K562 (cell line): ENCODE measurements around the gene ADARB2.

Experiments
- EZH2 ChIP-seq: IDR thresholded peaks from 2 replicates; pipeline ENCODE4 v1.6.1; 2012; ENCODE audit warnings: low read depth, mild to moderate bottlenecking, inconsistent platforms, low read length, borderline replicate concordance
- SREBF2 ChIP-seq: sonication (generic); formaldehyde crosslinking; IDR thresholded peaks from 2 replicates; pipeline ENCODE4 v1.4.0; 2020; ENCODE audit warnings: mild to moderate bottlenecking, missing genetic modification reagents
- STAG1 ChIP-seq: sonication (generic); formaldehyde crosslinking; IDR thresholded peaks from 2 replicates; pipeline ENCODE4 v1.5.0; 2020; ENCODE audit warnings: missing genetic modification reagents, borderline replicate concordance
- TOE1 ChIP-seq, 2 experiments: fragments of 450-650 bp in 1 of 2; sonication (generic) in 1 of 2; formaldehyde crosslinking in 1 of 2; IDR thresholded peaks; 2 replicates each; pipeline versions ENCODE4 v1.7.1 to v1.8.0; 2016 to 2022; ENCODE audit warnings: borderline replicate concordance in 2 of 2, mild to moderate bottlenecking in 2 of 2, antibody characterized with exemption in 1 of 2, inconsistent platforms in 1 of 2, low read depth in 1 of 2, missing genetic modification reagents in 1 of 2, moderate library complexity in 1 of 2
- ZNF140 ChIP-seq: fragments of 250-450 bp; sonication (Bioruptor Pico); IDR thresholded peaks from 2 replicates; pipeline ENCODE4 v1.8.0; 2021; ENCODE audit warnings: moderate library complexity, mild to moderate bottlenecking, inconsistent platforms
- TF ChIP-seq, protein P1 (sequence below), 3 experiments: IDR thresholded peaks in 2 of 3; conservative IDR thresholded peaks in 1 of 3; 2 replicates each; pipeline ENCODE4 v1.5.1; 2011 to 2012; ENCODE audit warnings: low read length in 3 of 3, mild to moderate bottlenecking in 3 of 3, control low read depth in 2 of 3, improper control_type of control experiment in 1 of 3, inconsistent platforms in 1 of 3, low read depth in 1 of 3, mixed read lengths in 1 of 3, moderate library complexity in 1 of 3; ENCODE audit not compliant: insufficient read depth in 2 of 3
- TF ChIP-seq, protein P2 (sequence below): fragments of 250-450 bp; sonication (Bioruptor Pico); IDR thresholded peaks from 2 replicates; pipeline ENCODE4 v1.6.1; 2021; ENCODE audit warnings: mild to moderate bottlenecking

DNA sequence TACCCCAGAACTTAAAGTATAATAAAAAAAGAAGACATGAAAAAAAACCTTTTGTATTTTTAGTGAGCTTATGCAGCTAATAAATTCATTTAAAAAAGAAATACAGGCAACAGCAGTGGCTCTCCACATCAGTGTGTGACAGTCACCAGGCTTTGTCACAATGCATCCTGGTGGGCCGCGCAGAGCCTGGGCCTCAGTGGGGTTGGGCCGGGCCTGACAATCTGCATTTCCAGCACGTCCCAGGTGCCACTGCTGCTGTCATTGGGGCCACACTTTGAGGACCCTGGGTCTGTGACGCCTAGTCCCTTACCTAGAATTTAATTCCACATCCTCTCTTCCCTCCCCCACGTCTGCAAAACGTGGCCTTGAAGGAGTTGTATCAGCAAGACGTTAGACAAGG, 284.5 kb downstream of the ADARB2 start:
- no peak for TF ChIP-seq EZH2
- TF ChIP-seq, protein P1, sequence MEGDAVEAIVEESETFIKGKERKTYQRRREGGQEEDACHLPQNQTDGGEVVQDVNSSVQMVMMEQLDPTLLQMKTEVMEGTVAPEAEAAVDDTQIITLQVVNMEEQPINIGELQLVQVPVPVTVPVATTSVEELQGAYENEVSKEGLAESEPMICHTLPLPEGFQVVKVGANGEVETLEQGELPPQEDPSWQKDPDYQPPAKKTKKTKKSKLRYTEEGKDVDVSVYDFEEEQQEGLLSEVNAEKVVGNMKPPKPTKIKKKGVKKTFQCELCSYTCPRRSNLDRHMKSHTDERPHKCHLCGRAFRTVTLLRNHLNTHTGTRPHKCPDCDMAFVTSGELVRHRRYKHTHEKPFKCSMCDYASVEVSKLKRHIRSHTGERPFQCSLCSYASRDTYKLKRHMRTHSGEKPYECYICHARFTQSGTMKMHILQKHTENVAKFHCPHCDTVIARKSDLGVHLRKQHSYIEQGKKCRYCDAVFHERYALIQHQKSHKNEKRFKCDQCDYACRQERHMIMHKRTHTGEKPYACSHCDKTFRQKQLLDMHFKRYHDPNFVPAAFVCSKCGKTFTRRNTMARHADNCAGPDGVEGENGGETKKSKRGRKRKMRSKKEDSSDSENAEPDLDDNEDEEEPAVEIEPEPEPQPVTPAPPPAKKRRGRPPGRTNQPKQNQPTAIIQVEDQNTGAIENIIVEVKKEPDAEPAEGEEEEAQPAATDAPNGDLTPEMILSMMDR (IDR thresholded peaks at IDR 0.05 in 2 of 3, conservative IDR thresholded peaks at IDR 0.05 in 1 of 3; ENCODE audit: insufficient read depth in 2 of 3, low read depth in 1 of 3, low read length in 3 of 3): no peak
- no peak for TF ChIP-seq ZNF140
- TF ChIP-seq, protein P2, sequence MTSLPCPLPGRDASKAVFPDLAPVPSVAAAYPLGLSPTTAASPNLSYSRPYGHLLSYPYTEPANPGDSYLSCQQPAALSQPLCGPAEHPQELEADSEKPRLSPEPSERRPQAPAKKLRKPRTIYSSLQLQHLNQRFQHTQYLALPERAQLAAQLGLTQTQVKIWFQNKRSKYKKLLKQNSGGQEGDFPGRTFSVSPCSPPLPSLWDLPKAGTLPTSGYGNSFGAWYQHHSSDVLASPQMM: no peak
- TF ChIP-seq TOE1 (IDR thresholded peaks at IDR 0.05; ENCODE audit: borderline replicate concordance): no peak
- no peak for TF ChIP-seq TOE1 (CRISPR knock-in tag; IDR thresholded peaks at IDR 0.05; ENCODE audit: borderline replicate concordance, low read depth)
- no peak for TF ChIP-seq STAG1 (CRISPR knock-in tag)
- no peak for TF ChIP-seq SREBF2 (CRISPR knock-in tag)
